Spleen (tissue), 11 donors: ENCODE measurements around the gene KLF2. TPM values are rescaled to one million over a fixed set of nuclear protein-coding genes. Genes with fewer than 3 reads are reported as not detected.

Experiments used
- DNase-seq: peaks from one replicate; pipeline ENCODE4 v3.0.0-alpha.2; 2020
- H3K27ac ChIP-seq, 8 donors: fragments of 200-600 bp; sonication (generic) in 7 of 8; 1 replicate in 4 of 8; 2 replicates in 4 of 8; pipeline versions ENCODE4 v1.5.0 to v1.8.0; 2016 to 2021; ENCODE audit warnings: inconsistent platforms in 4 of 8, mild to moderate bottlenecking in 4 of 8, moderate library complexity in 1 of 8
- H3K27me3 ChIP-seq, 7 donors: fragments of 200-600 bp; sonication (generic) in 6 of 7; replicated peaks in 1 of 7; 1 replicate in 4 of 7; 2 replicates in 3 of 7; pipeline versions ENCODE4 v1.5.0 to v1.8.0; 2016 to 2021; ENCODE audit warnings: inconsistent platforms in 3 of 7, mild to moderate bottlenecking in 1 of 7
- H3K36me3 ChIP-seq, 6 donors: fragments of 200-600 bp; sonication (generic) in 5 of 6; 1 replicate in 4 of 6; 2 replicates in 2 of 6; pipeline versions ENCODE4 v1.5.0 to v1.8.0; 2016 to 2021; ENCODE audit warnings: inconsistent platforms in 2 of 6
- H3K4me1 ChIP-seq, 6 donors: fragments of 200-600 bp; sonication (generic) in 5 of 6; 1 replicate in 3 of 6; 2 replicates in 3 of 6; pipeline versions ENCODE4 v1.5.0 to v1.8.0; 2016 to 2021; ENCODE audit warnings: inconsistent platforms in 3 of 6
- H3K4me3 ChIP-seq, 8 donors: fragments of 200-600 bp; sonication (generic) in 7 of 8; 1 replicate in 4 of 8; 2 replicates in 4 of 8; pipeline versions ENCODE4 v1.5.0 to v1.8.0; 2016 to 2021; ENCODE audit warnings: inconsistent platforms in 4 of 8, mild to moderate bottlenecking in 4 of 8, moderate library complexity in 2 of 8
- H3K9me3 ChIP-seq, 8 donors: fragments of 200-600 bp; sonication (generic) in 7 of 8; 1 replicate in 4 of 8; 2 replicates in 4 of 8; pipeline versions ENCODE4 v1.5.0 to v1.8.0; 2016 to 2021; ENCODE audit warnings: inconsistent platforms in 4 of 8
- POLR2A ChIP-seq, 3 donors: fragments of 450-650 bp; IDR thresholded peaks; one replicate each; pipeline ENCODE4 v1.5.1; 2017; ENCODE audit warnings: antibody characterized with exemption in 3 of 3, mild to moderate bottlenecking in 1 of 3
- POLR2AphosphoS5 ChIP-seq, 3 donors: sonication (generic); formaldehyde crosslinking; IDR thresholded peaks; one replicate each; pipeline ENCODE4 v1.5.1; 2017; ENCODE audit warnings: antibody characterized with exemption in 3 of 3
- WGBS, 5 donors: extraction: QIAGEN DNeasy Blood & Tissue Kit in 3 of 5; methylation state at CpG; one replicate each; pipeline versions ENCODE4 v1.1.5 to v1.1.7; 2013 to 2018; 5-methylcytosine and 5-hydroxymethylcytosine counted together
- intact Hi-C: fragments of 100-400 bp; cut with DNase I; formaldehyde crosslinking; loops from one replicate; pipeline ENCODE4 v1.15.0; 2023; ENCODE audit warnings: low total_unique reads
- polyA plus RNA-seq, 3 donors: library from polyadenylated mRNA; stranded (reverse); fragments of 200-250 nt; gene quantifications; one replicate each; pipeline ENCODE4 v1.2.1, GENCODE V29; 2013
- total RNA-seq, 7 donors: library from RNA; depleted of rRNA in 3 of 7; stranded (reverse); fragments of >200 nt in 3 of 7; fragmentation: NEBNext Ultra II Directional in 4 of 7; extraction: Animal tissue kit (Norgen Biotek cat#: 25700) in 4 of 7; gene quantifications; one replicate each; pipeline versions ENCODE4 v1.1.0 to v1.2.1, GENCODE V29; 2016 to 2021
- TF ChIP-seq, protein P1 (sequence below), 11 experiments: fragments of 200-600 bp in 7 of 11; fragments of 450-650 bp in 4 of 11; sonication (generic) in 4 of 11; IDR thresholded peaks in 8 of 11; conservative IDR thresholded peaks in 3 of 11; 1 replicate in 7 of 11; 2 replicates in 4 of 11; pipeline versions ENCODE4 v1.4.0 to v1.8.0; 2016 to 2021; ENCODE audit warnings: antibody characterized with exemption in 11 of 11, inconsistent platforms in 4 of 11, mild to moderate bottlenecking in 1 of 11
- donor health status: healthy with polysubstance abuse.
- donor health status: DM: no; HTN: no; CAD: no; lungs with moderate emphysema.
- donor health status: DM: no; HTN: no; CAD: no.
- donor health status: Bipolar disorder and iron deficiency.
- donor health status: healthy.
- donor health status: DM: no; HTN: no; CAD: no.
- donor health status: DM: yes; HTN: yes; CAD: no.

Gene KLF2
- total and polyA plus RNA-seq, 10 donors, result 9.7 to 179 (median 105) TPM

DNA sequence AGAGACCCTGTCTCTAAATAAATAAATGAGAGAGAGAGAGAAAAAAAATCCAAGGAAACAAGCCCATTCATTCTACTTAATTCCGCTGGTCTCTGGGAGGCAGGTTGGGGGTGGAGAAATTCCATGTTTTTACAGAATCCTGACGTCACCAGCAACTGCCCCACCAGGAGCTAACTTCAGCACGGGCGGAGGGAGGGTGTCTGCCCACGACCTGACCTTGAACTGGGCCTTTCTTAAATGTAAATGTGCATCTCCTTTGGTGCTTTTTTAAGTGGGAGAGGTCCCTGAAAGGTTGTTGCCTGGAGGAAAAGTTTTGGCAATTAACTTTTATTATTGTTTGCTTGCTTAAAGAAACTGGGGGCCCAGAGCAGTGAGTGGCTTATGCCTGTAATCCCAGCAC lies 15.5 kb downstream of the KLF2 start:
- H3K27ac ChIP-seq, result peak overlapping the region in 4 of 8 donors; percentile 1 to 90 (median 86)
- no peaks in the 10 kb centered on the region for H3K27me3 ChIP-seq
- H3K9me3 ChIP-seq, result no peaks in the 10 kb centered on the region
- no peak overlapping the region for H3K4me3 ChIP-seq
- intact Hi-C loops, result no loop called here
- no peak for DNase-seq
- TF ChIP-seq POLR2A (IDR thresholded peaks at IDR 0.05) (no peak), POLR2AphosphoS5 (IDR thresholded peaks at IDR 0.05) (no peak)
- TF ChIP-seq, protein P1, sequence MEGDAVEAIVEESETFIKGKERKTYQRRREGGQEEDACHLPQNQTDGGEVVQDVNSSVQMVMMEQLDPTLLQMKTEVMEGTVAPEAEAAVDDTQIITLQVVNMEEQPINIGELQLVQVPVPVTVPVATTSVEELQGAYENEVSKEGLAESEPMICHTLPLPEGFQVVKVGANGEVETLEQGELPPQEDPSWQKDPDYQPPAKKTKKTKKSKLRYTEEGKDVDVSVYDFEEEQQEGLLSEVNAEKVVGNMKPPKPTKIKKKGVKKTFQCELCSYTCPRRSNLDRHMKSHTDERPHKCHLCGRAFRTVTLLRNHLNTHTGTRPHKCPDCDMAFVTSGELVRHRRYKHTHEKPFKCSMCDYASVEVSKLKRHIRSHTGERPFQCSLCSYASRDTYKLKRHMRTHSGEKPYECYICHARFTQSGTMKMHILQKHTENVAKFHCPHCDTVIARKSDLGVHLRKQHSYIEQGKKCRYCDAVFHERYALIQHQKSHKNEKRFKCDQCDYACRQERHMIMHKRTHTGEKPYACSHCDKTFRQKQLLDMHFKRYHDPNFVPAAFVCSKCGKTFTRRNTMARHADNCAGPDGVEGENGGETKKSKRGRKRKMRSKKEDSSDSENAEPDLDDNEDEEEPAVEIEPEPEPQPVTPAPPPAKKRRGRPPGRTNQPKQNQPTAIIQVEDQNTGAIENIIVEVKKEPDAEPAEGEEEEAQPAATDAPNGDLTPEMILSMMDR (IDR thresholded peaks at IDR 0.05 in 8 of 11, conservative IDR thresholded peaks at IDR 0.05 in 3 of 11), result no peak
- peaks cover 46 to 88% (median 62%) of the 10 kb centered on the region in 6 donors for H3K4me1 ChIP-seq
- WGBS, 5 donors, result 77 to 85% (median 80%) methylated on average over 5 of the region's 5 CpGs
- H3K36me3 ChIP-seq, result no peaks in the 10 kb centered on the region

DNA sequence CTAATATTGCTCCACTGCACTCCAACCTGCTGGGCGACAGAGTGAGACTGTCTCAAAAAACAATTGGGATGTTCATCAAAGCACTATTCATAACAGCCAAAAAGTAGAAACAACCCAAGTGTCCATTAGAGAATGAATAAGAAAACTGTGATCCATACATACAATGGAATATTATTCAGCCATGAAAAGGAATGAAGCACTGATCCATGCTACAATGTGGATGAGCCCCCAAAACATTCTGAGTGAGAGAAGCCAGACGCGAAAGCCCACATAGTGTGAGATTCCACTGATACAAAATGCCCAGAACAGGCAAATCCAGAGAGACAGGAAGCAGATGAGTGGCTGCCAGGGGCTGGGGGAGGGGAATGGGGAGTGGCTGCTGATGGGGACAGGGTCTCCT lies 16.0 kb downstream of the KLF2 start:
- 92 to 96% (median 95%) methylated on average over 3 of the region's 3 CpGs for WGBS, 5 donors
- H3K27ac ChIP-seq, result peak overlapping the region in 5 of 8 donors; percentile 1 to 90 (median 87)
- intact Hi-C loops, result no loop called here
- H3K4me3 ChIP-seq, result no peak overlapping the region
- H3K9me3 ChIP-seq, result no peaks in the 10 kb centered on the region
- TF ChIP-seq POLR2A (IDR thresholded peaks at IDR 0.05), result no peak
- TF ChIP-seq, protein P1 (IDR thresholded peaks at IDR 0.05 in 8 of 11, conservative IDR thresholded peaks at IDR 0.05 in 3 of 11), result no peak
- no peak for TF ChIP-seq POLR2AphosphoS5 (IDR thresholded peaks at IDR 0.05)
- H3K36me3 ChIP-seq, result no peaks in the 10 kb centered on the region
- H3K27me3 ChIP-seq, result no peaks in the 10 kb centered on the region
- peaks cover 46 to 84% (median 62%) of the 10 kb centered on the region in 6 donors for H3K4me1 ChIP-seq
- DNase-seq, result no peak

DNA sequence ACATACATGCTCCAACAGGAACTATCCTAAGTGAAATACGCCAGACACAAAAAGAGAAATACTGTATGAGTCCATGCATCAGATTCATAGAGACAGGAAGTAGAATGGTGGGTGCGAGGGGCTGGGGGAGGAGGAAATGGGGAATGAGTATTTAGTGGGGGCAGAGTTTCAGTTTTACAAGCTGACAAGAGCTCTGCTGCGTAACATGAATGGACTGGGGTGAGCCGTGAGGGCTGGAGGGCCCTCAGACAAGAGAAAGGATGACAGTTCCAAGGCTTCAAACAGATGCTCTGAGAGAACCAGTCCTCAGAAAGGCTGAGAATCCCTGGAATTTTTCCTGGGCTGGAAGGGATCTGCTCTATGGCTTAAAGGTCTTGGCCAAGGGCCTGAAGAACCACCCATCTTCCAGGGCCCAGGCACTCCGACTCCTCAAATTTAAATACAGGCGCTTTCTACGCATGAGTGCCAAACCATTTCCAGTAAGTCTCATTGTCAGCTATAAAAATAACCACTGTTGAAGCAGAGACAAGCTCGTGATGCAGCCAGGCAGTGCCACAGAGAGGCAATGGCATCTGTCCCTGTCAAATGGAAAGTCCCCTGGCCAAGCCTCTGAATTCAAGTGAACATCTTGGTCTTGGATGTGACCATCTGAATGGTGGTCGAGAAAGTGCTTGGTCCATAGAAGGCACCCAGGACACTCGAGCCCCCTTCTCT lies 17.5 kb downstream of the KLF2 start:
- no peak for DNase-seq
- Histone ChIP-seq H3K27ac (peak overlapping the region; percentile 32 to 90 (median 83)), H3K9me3 (no peaks in the 10 kb centered on the region), H3K4me3 (peak overlapping the region in 1 of 8 donors; percentile 24), H3K36me3 (no peaks in the 10 kb centered on the region), H3K27me3 (no peaks in the 10 kb centered on the region), H3K4me1 (peaks cover 46 to 70% (median 63%) of the 10 kb centered on the region in 6 donors)
- intact Hi-C loops, result no loop called here
- TF ChIP-seq POLR2AphosphoS5 (IDR thresholded peaks at IDR 0.05) (peak in 2 of 3 donors; percentile 43 to 81), POLR2A (IDR thresholded peaks at IDR 0.05) (no peak)
- TF ChIP-seq, protein P1 (IDR thresholded peaks at IDR 0.05 in 8 of 11, conservative IDR thresholded peaks at IDR 0.05 in 3 of 11), result no peak
- 24 to 34% (median 27%) methylated on average over 9 to 10 of the region's 10 CpGs for WGBS, 5 donors

DNA sequence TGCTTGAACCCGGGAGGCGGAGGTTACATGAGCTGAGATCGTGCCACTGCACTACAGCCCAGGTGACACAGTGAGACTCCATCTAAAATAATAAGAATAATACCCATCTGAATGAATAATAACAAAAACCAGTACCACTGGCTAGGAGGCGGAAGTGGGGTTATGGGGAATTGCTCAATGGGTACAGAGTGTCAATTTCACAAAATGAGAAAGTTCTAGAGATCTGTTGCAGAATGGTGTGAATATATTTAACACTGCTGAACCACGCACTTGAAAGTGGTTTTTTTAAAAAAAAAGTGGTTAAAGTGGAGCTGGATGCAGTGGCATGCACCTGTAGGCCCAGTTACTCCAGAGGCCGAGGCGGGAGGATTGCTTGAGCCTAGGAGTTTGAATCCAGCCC lies 18.5 kb downstream of the KLF2 start:
- H3K27me3 ChIP-seq, result no peaks in the 10 kb centered on the region
- DNase-seq, result no peak
- intact Hi-C loops, result no loop called here
- peak overlapping the region in 7 of 8 donors; percentile 32 to 90 (median 85) for H3K27ac ChIP-seq
- H3K4me3 ChIP-seq, result no peak overlapping the region
- peaks cover 38 to 66% (median 56%) of the 10 kb centered on the region in 6 donors for H3K4me1 ChIP-seq
- no peaks in the 10 kb centered on the region for H3K36me3 ChIP-seq
- TF ChIP-seq POLR2A (IDR thresholded peaks at IDR 0.05) (no peak), POLR2AphosphoS5 (IDR thresholded peaks at IDR 0.05) (no peak)
- TF ChIP-seq, protein P1 (IDR thresholded peaks at IDR 0.05 in 8 of 11, conservative IDR thresholded peaks at IDR 0.05 in 3 of 11), result no peak
- 75 to 83% (median 79%) methylated on average over 7 of the region's 7 CpGs for WGBS, 5 donors
- H3K9me3 ChIP-seq, result no peaks in the 10 kb centered on the region
